NCI-H1105 treated with DMSO at 0.1 percent for 48 hours (cell line): ENCODE data around the gene NADK.
"Not testable (repeated sequence)": the region's sequence is repeated elsewhere in the genome, so short reads cannot be mapped to it uniquely, and the experiment has no call there.

ENCODE experiments used
- DNase-seq: peaks from one replicate; lab custom pipeline; 2025; lab: John Stamatoyannopoulos, UW

NADK gene

GRCh38 chr1:1704284-1704957 is 73.8 kb downstream of the NADK start:
- DNase-seq, result not testable (repeated sequence)

DNA sequence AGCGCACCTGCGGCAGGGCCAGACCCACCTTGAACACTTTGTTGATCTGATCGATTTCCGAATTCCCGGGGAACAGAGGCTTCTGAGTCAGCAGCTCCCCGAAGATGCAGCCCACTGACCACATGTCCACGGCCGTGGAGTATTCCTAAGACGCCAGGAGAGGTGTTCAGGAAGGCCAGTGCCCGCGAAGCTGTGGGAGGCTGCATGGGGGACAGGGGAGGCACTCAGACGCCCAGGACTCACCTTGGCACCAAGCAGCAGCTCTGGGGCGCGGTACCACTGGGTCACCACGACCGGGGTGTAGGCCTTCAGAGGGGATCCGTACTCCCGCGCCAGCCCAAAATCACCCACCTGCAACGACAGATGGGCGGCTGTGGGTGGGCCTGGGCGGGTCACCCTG is 74.5 kb downstream of the NADK start:
- DNase-seq, result no peak

GRCh38 chr1:1702506-1702905 is 75.8 kb downstream of the NADK start:
- DNase-seq, result not testable (repeated sequence)
